B cell (primary cell): ENCODE data around the gene FTL. TPM values are rescaled to one million over a fixed set of nuclear protein-coding genes. Genes with fewer than 3 reads are reported as not detected.

ENCODE experiments used
- ATAC-seq: fragments of 200-7000 bp; cut with Tn5 transposase; one replicate; pipeline ENCODE4 v1.10.0; 2021; ENCODE audit warnings: low read depth, mild to moderate bottlenecking, moderate number of reproducible peaks, moderate library complexity
- CTCF ChIA-PET: fragments of 350-600 bp; sonication (Branson Sonifier 250); formaldehyde crosslinking; loops from one replicate; lab custom pipeline; 2021; ENCODE audit warnings: antibody characterized with exemption, inconsistent platforms; lab: Charles Lee
- POLR2A ChIA-PET: fragments of 350-600 bp; sonication (Branson Sonifier 250); formaldehyde crosslinking; loops from one replicate; lab custom pipeline; 2021; ENCODE audit warnings: antibody characterized with exemption; lab: Charles Lee
- DNase-seq: peaks from one replicate; pipeline ENCODE4 v3.0.0; 2013
- H2AFZ ChIP-seq: 2 replicates; pipeline ENCODE4 v1.6.1; 2012; ENCODE audit warnings: mild to moderate bottlenecking, low read depth, low read length; ENCODE audit not compliant: insufficient read depth, poor library complexity, severe bottlenecking
- H3K27ac ChIP-seq, 2 donors: 1 replicate in 1 of 2; 2 replicates in 1 of 2; pipeline ENCODE4 v1.5.1; 2012 to 2013; ENCODE audit warnings: low read length in 2 of 2, mild to moderate bottlenecking in 2 of 2, moderate library complexity in 1 of 2
- H3K27me3 ChIP-seq, 4 experiments: fragments of 200-600 bp in 1 of 4; sonication (generic) in 1 of 4; replicated peaks in 1 of 4; 1 replicate in 2 of 4; 2 replicates in 2 of 4; pipeline versions ENCODE4 v1.6.1 to v1.7.0; 2013 to 2016; ENCODE audit warnings: low read length in 3 of 4, mild to moderate bottlenecking in 2 of 4, mixed read lengths in 1 of 4, moderate library complexity in 1 of 4; ENCODE audit not compliant: insufficient read depth in 4 of 4, control insufficient read depth in 3 of 4; ENCODE audit errors: control extremely low read depth in 1 of 4
- H3K36me3 ChIP-seq, 2 experiments: replicated peaks in 1 of 2; 1 replicate in 1 of 2; 2 replicates in 1 of 2; pipeline versions ENCODE4 v1.6.1 to v1.7.1; 2013; ENCODE audit warnings: low read length in 1 of 2; ENCODE audit not compliant: insufficient read depth in 2 of 2, control insufficient read depth in 1 of 2; ENCODE audit errors: control extremely low read depth in 1 of 2, extremely low read depth in 1 of 2
- H3K4me1 ChIP-seq, 2 donors: fragments of 200-600 bp in 1 of 2; sonication (generic) in 1 of 2; 1 replicate in 1 of 2; 2 replicates in 1 of 2; pipeline versions ENCODE4 v1.5.1 to v1.6.1; 2013 to 2017; ENCODE audit warnings: low read length in 2 of 2; ENCODE audit not compliant: control insufficient read depth in 2 of 2, insufficient read depth in 2 of 2
- H3K4me2 ChIP-seq: replicated peaks from 2 replicates; pipeline ENCODE3; 2012; ENCODE audit warnings: mild to moderate bottlenecking, low read depth, low read length; ENCODE audit not compliant: poor library complexity, severe bottlenecking
- H3K4me3 ChIP-seq, 5 experiments: fragments of 200-600 bp in 1 of 5; sonication (generic) in 1 of 5; 1 replicate in 3 of 5; 2 replicates in 2 of 5; pipeline versions ENCODE4 v1.5.1 to v1.7.0; 2011 to 2016; ENCODE audit warnings: low read length in 4 of 5, mild to moderate bottlenecking in 4 of 5, low read depth in 2 of 5, control low read depth in 1 of 5, moderate library complexity in 1 of 5; ENCODE audit not compliant: insufficient read depth in 1 of 5; ENCODE audit errors: control extremely low read depth in 1 of 5, extremely low read depth in 1 of 5
- H3K79me2 ChIP-seq: fragments of 200-600 bp; sonication (generic); one replicate; pipeline ENCODE4 v1.6.0; 2016; ENCODE audit warnings: low read length; ENCODE audit not compliant: control insufficient read depth, insufficient read depth
- H3K9ac ChIP-seq: fragments of 200-600 bp; sonication (generic); 2 replicates; pipeline ENCODE4 v1.6.1; 2017; ENCODE audit warnings: mild to moderate bottlenecking, low read length, moderate library complexity
- H3K9me3 ChIP-seq, 3 donors: one replicate each; pipeline versions ENCODE4 v1.6.1 to v1.7.1; 2013; ENCODE audit warnings: low read length in 2 of 3; ENCODE audit not compliant: control insufficient read depth in 2 of 3, insufficient read depth in 1 of 3; ENCODE audit errors: control extremely low read depth in 1 of 3
- H4K20me1 ChIP-seq: 2 replicates; pipeline ENCODE4 v1.6.0; 2012; ENCODE audit warnings: mild to moderate bottlenecking, low read length; ENCODE audit not compliant: insufficient read depth, control insufficient read depth, poor library complexity, severe bottlenecking
- H3K27ac Mint-ChIP-seq: one replicate; pipeline ENCODE4 v1.8.0; 2021; ENCODE audit warnings: mixed read lengths
- H3K27me3 Mint-ChIP-seq: one replicate; pipeline ENCODE4 v1.8.0; 2021; ENCODE audit warnings: mixed read lengths
- H3K4me1 Mint-ChIP-seq: one replicate; pipeline ENCODE4 v1.8.0; 2021; ENCODE audit warnings: mixed read lengths
- H3K4me3 Mint-ChIP-seq: one replicate; pipeline ENCODE4 v1.8.0; 2021; ENCODE audit warnings: mixed read lengths
- H3K9me3 Mint-ChIP-seq: one replicate; pipeline ENCODE4 v1.8.0; 2022; ENCODE audit warnings: mixed read lengths; ENCODE audit not compliant: insufficient read depth
- CTCF ChIP-seq: fragments of 200-600 bp; IDR thresholded peaks from one replicate; pipeline ENCODE4 v1.8.0; 2022; ENCODE audit warnings: antibody characterized with exemption, mild to moderate bottlenecking
- EZH2 ChIP-seq: IDR thresholded peaks from 2 replicates; pipeline ENCODE4 v1.6.1; 2012; ENCODE audit warnings: borderline replicate concordance, low read depth, mild to moderate bottlenecking, moderate library complexity, low read length; ENCODE audit not compliant: insufficient read depth, poor library complexity, severe bottlenecking
- WGBS: methylation state at CpG from one replicate; pipeline ENCODE4 v1.1.5; 2013; ENCODE audit warnings: missing lambda C conversion rate; ENCODE audit not compliant: insufficient coverage; 5-methylcytosine and 5-hydroxymethylcytosine counted together
- intact Hi-C: fragments of 100-400 bp; cut with micrococcal nuclease; formaldehyde crosslinking; loops from one replicate; pipeline ENCODE4 v1.10.0; 2022
- polyA plus RNA-seq: library from polyadenylated mRNA; depleted of rRNA; stranded (reverse); fragments of >200 nt; gene quantifications from 2 replicates; pipeline ENCODE4 v1.2.3, GENCODE V29; 2012
- total RNA-seq, 2 donors: library from RNA; stranded (reverse); fragments of 120-200 nt in 1 of 2; gene quantifications; 1 replicate in 1 of 2; 2 replicates in 1 of 2; pipeline versions ENCODE4 v1.2.3 to v1.2.4, GENCODE V29; 2013 to 2022

The FTL gene
- total and polyA plus RNA-seq, 2 donors (not counting 1 experiment from before 2014, with no cell fraction given), result 832 to 937 TPM

- CTCF ChIA-PET, result interaction anchor here (0.6 to 4.1 kb wide), 7 partner anchors 11 to 181 kb away, joined by 3 to 17 read pairs (median 5); partner anchors contain the start of genes BAX, GYS1 and RUVBL2
- H4K20me1 ChIP-seq, result peaks cover 22% of the 10 kb centered on the region
- 10% methylated on average over 28 of the region's 36 CpGs for WGBS
- peak overlapping the region; percentile 73 to 90 (median 84) for H3K4me3 ChIP-seq
- intact Hi-C loops, result loop anchor here (1.0 to 2.0 kb wide), 6 partner anchors 12 to 320 kb away; partner anchors contain the start of genes BAX, CA11, GYS1 and NUCB1
- ATAC-seq (peak; percentile 50), DNase-seq (peak; percentile 93)
- H3K9ac ChIP-seq, result peak overlapping the region; percentile 74
- no peak for TF ChIP-seq CTCF
- no peak for TF ChIP-seq EZH2
- peaks cover 0 to 43% of the 10 kb centered on the region in 2 experiments for H3K36me3 ChIP-seq
- H3K9me3 ChIP-seq, result peaks cover 0 to 5% (median 0%) of the 10 kb centered on the region in 3 donors
- peak overlapping the region; percentile 75 for H3K4me2 ChIP-seq
- peak overlapping the region; percentile 75 to 84 for H3K27ac ChIP-seq
- Mint-ChIP-seq H3K9me3 (no peaks in the 10 kb centered on the region), H3K4me1 (peaks cover 73% of the 10 kb centered on the region), H3K27ac (peak overlapping the region; percentile 99), H3K4me3 (peak overlapping the region; percentile 100), H3K27me3 (no peaks in the 10 kb centered on the region)
- H3K79me2 ChIP-seq, result peaks cover 26% of the 10 kb centered on the region
- H3K27me3 ChIP-seq, result no peaks in the 10 kb centered on the region
- peak overlapping the region; percentile 11 for H2AFZ ChIP-seq
- POLR2A ChIA-PET, result interaction anchor here (0.5 to 3.2 kb wide), 13 partner anchors 11 to 471 kb away, joined by 3 to 17 read pairs (median 5); partner anchors contain the start of genes GYS1, NUCB1, PPP1R15A and RUVBL2
- peaks cover 41 to 62% of the 10 kb centered on the region in 2 donors for H3K4me1 ChIP-seq
These were observed 864 bp downstream of the FTL start for GRCh38 chr19:48965806-48966540.
